ENCODE data around the gene SV2C. TPM values are rescaled to one million over a fixed set of nuclear protein-coding genes. Genes with fewer than 3 reads are reported as not detected.
"Not testable (repeated sequence)": the region's sequence is repeated elsewhere in the genome, so short reads cannot be mapped to it uniquely, and the experiment has no call there.

The SV2C gene
- total RNA-seq, 1 donor from 2014 or later: 3.4 TPM

DNA sequence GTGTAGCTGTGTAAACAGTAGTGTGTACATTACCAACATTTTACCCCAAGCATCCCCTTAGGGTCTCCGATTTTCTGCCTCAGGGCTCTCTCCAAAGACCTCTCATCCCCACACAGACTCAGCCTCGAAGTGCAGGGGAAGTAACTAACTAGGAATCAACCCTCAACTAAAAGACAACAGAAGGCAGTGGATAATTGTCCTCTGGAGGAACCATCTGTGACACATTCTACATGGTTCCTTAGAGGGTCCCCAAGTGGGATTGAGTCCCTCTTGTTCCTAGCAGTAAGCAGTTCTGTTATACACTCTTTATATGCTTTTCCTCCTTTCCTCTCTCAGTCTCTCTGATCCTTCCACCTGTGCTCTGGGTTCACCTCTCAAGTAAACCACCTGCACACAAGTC, 157.2 kb downstream of the SV2C start:
- Histone ChIP-seq H3K27me3 (no peaks in the 10 kb centered on the region), H3K4me3 (no peak overlapping the region), H3K27ac (no peak overlapping the region), H3K9me3 (no peaks in the 10 kb centered on the region), H3K4me1 (no peaks in the 10 kb centered on the region), H3K36me3 (no peaks in the 10 kb centered on the region)
- no peak for TF ChIP-seq POLR2A (IDR thresholded peaks at IDR 0.05)
- no peak for TF ChIP-seq POLR2AphosphoS5 (IDR thresholded peaks at IDR 0.05; ENCODE audit: insufficient read depth in 1 of 2, low read depth in 1 of 2)
- TF ChIP-seq, protein P1, sequence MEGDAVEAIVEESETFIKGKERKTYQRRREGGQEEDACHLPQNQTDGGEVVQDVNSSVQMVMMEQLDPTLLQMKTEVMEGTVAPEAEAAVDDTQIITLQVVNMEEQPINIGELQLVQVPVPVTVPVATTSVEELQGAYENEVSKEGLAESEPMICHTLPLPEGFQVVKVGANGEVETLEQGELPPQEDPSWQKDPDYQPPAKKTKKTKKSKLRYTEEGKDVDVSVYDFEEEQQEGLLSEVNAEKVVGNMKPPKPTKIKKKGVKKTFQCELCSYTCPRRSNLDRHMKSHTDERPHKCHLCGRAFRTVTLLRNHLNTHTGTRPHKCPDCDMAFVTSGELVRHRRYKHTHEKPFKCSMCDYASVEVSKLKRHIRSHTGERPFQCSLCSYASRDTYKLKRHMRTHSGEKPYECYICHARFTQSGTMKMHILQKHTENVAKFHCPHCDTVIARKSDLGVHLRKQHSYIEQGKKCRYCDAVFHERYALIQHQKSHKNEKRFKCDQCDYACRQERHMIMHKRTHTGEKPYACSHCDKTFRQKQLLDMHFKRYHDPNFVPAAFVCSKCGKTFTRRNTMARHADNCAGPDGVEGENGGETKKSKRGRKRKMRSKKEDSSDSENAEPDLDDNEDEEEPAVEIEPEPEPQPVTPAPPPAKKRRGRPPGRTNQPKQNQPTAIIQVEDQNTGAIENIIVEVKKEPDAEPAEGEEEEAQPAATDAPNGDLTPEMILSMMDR (IDR thresholded peaks at IDR 0.05): no peak
- intact Hi-C loops (cut with DNase I): no loop called here
- DNase-seq (ENCODE audit: extremely low spot score in 2 of 2): no peak

DNA sequence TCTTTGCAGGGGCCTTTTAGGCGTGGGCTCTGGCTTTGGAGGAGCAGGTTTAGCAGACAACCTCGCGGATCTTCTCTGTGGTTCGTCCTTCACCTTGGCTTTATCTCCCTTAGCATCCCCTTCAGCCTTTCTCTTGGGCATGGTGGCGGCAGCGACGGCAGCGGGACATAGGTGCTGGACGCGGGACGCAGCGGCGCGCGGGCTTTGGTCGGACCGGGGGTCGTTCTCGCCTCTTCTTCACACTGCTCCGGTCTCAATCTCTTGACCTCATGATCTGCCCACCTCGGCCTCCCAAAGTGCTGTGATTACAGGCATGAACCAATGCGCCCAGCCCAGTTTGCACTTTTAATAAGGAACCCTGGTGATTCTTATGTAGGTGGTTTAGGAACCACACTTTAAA, 159.0 kb downstream of the SV2C start:
- H3K4me3 ChIP-seq; DNase-seq (ENCODE audit: extremely low spot score in 2 of 2); intact Hi-C loops (cut with DNase I); H3K27ac ChIP-seq; H3K9me3 ChIP-seq; H3K27me3 ChIP-seq; H3K4me1 ChIP-seq; H3K36me3 ChIP-seq: not testable (repeated sequence)

DNA sequence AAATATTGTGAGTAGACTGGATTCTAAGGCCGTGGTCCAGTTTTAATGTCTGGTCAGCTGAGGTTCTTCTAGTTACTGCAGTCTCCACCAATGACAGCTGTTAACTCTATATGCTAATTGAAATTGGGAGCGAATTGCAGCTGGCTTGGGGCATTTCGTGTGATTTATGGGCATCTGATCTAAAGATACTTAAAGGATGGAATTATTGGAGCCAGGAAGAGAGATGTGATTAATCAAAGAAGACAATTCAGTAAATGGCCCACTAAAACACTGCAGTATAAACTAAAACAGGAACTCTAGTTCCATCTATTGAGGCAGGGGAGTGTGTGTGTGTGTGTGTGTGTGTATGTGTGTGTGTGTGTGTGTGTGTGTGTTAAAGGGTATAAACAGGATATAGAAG, 162.4 kb downstream of the SV2C start:
- Histone ChIP-seq H3K27ac (no peak overlapping the region), H3K27me3 (no peaks in the 10 kb centered on the region), H3K4me1 (no peaks in the 10 kb centered on the region), H3K36me3 (no peaks in the 10 kb centered on the region), H3K4me3 (no peak overlapping the region), H3K9me3 (no peaks in the 10 kb centered on the region)
- intact Hi-C loops (cut with DNase I): loop anchor here (1.0 kb wide), 1 partner anchor 23 kb away; no protein-coding TSS in a partner anchor
- DNase-seq (ENCODE audit: extremely low spot score in 2 of 2): no peak
- TF ChIP-seq, protein P1 (IDR thresholded peaks at IDR 0.05): no peak
- TF ChIP-seq POLR2A (IDR thresholded peaks at IDR 0.05) (no peak), POLR2AphosphoS5 (IDR thresholded peaks at IDR 0.05; ENCODE audit: insufficient read depth in 1 of 2, low read depth in 1 of 2) (no peak)

DNA sequence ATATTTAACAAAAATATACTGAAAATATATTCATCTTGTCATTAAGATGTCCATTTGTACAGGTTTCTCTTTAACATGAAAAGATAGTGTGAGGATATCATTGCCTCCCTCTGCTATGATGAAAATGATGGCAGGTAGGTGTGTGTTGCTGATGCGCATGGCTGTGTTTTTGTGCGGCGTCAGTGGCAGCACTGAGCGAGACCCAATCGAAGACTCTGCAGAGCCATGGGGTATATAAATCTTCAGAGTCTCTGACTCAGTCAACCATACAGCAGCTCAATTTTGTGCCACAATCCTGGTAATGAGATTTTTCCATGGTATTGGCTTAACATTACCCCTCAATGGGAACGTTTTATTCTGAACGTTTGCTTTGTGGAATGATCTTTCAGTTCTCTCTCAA, 166.4 kb downstream of the SV2C start:
- Histone ChIP-seq H3K36me3 (no peaks in the 10 kb centered on the region), H3K9me3 (no peaks in the 10 kb centered on the region), H3K27ac (no peak overlapping the region), H3K4me3 (no peak overlapping the region), H3K4me1 (no peaks in the 10 kb centered on the region), H3K27me3 (no peaks in the 10 kb centered on the region)
- intact Hi-C loops (cut with DNase I): no loop called here
- TF ChIP-seq POLR2A (IDR thresholded peaks at IDR 0.05): no peak
- no peak for TF ChIP-seq POLR2AphosphoS5 (IDR thresholded peaks at IDR 0.05; ENCODE audit: insufficient read depth in 1 of 2, low read depth in 1 of 2)
- TF ChIP-seq, protein P1 (IDR thresholded peaks at IDR 0.05): no peak
- DNase-seq (ENCODE audit: extremely low spot score in 2 of 2): no peak

DNA sequence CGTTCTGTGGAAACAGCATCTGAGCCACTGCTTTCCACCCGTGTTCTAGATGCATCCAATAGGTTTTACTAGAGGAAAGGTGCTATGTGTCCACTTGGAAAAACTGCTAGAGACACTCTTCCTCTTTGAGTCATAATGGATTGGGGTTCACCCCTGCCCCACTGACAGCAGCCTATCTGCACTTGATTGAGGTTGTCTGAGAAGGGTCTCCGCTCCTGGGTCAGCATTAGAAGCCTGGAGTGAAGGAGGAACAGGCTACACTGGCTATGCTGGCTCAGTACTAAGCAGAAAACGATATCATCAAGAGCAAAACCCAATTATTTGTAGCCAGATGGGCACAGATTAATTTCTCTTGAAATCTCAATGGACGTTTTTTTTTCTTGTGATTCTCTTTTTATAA, 167.3 kb downstream of the SV2C start:
- no peak overlapping the region for H3K4me3 ChIP-seq

More for the DNA sequence above, 167.3 kb downstream of the SV2C start:
- intact Hi-C loops (cut with DNase I): no loop called here
- DNase-seq (ENCODE audit: extremely low spot score in 2 of 2): no peak
- TF ChIP-seq POLR2AphosphoS5 (IDR thresholded peaks at IDR 0.05; ENCODE audit: insufficient read depth in 1 of 2, low read depth in 1 of 2) (no peak), POLR2A (IDR thresholded peaks at IDR 0.05) (no peak)
- TF ChIP-seq, protein P1 (IDR thresholded peaks at IDR 0.05): no peak
- H3K27ac ChIP-seq: no peak overlapping the region
- no peaks in the 10 kb centered on the region for H3K27me3 ChIP-seq
- no peaks in the 10 kb centered on the region for H3K9me3 ChIP-seq
- no peaks in the 10 kb centered on the region for H3K4me1 ChIP-seq
- no peaks in the 10 kb centered on the region for H3K36me3 ChIP-seq

Measured in vagina (tissue), 2 donors.